Bronchial epithelial cell (primary cell): ENCODE measurements around the gene KCNIP1. TPM values are rescaled to one million over a fixed set of nuclear protein-coding genes. Genes with fewer than 3 reads are reported as not detected.

ENCODE experiments used
- DNase-seq: peaks from one replicate; pipeline ENCODE4 v3.0.0-alpha.2; 2010; ENCODE audit warnings: low read depth
- FAIRE-seq: peaks from 2 replicates; lab custom pipeline; 2011; peaks lifted over from hg19 to GRCh38; lab: Jason Lieb, UNC
- H3K27me3 ChIP-seq: 2 replicates; pipeline ENCODE4 v1.5.1; 2011; ENCODE audit warnings: low read length; ENCODE audit not compliant: control insufficient read depth, insufficient read depth
- H3K36me3 ChIP-seq: 2 replicates; pipeline ENCODE4 v1.5.1; 2011; ENCODE audit warnings: low read length; ENCODE audit not compliant: control insufficient read depth, insufficient read depth
- H3K4me3 ChIP-seq: 2 replicates; pipeline ENCODE4 v1.5.1; 2011; ENCODE audit warnings: mild to moderate bottlenecking, low read depth, low read length, control low read depth
- total RNA-seq: library from RNA; depleted of rRNA; stranded (reverse); fragments of >200 nt; gene quantifications from 2 replicates; pipeline ENCODE4 v1.2.1, GENCODE V29; 2014
- TF ChIP-seq, protein P1 (sequence below): IDR thresholded peaks from 2 replicates; pipeline ENCODE4 v1.5.1; 2011; ENCODE audit warnings: mild to moderate bottlenecking, moderate library complexity, low read length, control low read depth, inconsistent platforms; ENCODE audit not compliant: insufficient read depth, severe bottlenecking

The KCNIP1 gene
- total RNA-seq, 1 donor from 2014 or later: under 0.01 TPM

DNA sequence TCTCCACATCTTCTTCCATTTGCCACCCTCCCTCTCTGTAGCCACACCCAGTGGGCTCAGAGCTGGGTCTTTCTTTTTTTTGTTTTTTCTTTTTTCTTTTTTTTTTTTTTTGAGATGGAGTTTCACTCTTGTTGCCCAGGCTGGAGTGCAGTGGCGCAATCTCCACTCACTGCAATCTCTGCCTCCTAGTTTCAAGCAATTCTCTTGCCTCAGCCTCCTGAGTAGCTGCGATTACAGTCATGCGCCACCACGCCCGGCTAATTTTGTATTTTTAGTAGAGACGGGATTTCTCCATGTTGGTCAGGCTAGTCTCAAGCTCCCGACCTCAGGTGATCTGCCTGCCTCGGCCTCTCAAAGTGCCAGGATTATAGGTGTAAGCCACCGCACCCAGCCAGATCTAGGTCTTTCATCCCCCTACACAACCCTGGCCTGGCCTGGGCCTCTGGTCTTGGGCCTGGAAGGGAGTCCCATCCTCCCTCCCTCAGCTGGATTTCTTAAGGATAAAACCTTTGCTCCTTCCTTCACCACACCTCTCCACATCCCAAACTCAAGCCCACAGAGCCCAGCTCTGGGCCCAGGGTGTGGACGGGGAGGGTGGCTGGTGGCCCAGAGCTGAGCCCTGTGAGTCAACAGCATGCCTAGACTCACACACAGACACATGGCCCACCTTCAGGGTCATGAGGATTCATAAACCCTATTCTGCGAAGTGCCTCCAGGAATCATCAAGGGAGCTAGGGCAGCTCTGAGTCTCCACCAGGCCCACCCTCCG, 18.8 kb upstream of the KCNIP1 start:
- Histone ChIP-seq H3K27me3 (no peaks in the 10 kb centered on the region), H3K4me3 (no peak overlapping the region), H3K36me3 (no peaks in the 10 kb centered on the region)
- no peak for FAIRE-seq
- TF ChIP-seq, protein P1, sequence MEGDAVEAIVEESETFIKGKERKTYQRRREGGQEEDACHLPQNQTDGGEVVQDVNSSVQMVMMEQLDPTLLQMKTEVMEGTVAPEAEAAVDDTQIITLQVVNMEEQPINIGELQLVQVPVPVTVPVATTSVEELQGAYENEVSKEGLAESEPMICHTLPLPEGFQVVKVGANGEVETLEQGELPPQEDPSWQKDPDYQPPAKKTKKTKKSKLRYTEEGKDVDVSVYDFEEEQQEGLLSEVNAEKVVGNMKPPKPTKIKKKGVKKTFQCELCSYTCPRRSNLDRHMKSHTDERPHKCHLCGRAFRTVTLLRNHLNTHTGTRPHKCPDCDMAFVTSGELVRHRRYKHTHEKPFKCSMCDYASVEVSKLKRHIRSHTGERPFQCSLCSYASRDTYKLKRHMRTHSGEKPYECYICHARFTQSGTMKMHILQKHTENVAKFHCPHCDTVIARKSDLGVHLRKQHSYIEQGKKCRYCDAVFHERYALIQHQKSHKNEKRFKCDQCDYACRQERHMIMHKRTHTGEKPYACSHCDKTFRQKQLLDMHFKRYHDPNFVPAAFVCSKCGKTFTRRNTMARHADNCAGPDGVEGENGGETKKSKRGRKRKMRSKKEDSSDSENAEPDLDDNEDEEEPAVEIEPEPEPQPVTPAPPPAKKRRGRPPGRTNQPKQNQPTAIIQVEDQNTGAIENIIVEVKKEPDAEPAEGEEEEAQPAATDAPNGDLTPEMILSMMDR: no peak
- no peak for DNase-seq

DNA sequence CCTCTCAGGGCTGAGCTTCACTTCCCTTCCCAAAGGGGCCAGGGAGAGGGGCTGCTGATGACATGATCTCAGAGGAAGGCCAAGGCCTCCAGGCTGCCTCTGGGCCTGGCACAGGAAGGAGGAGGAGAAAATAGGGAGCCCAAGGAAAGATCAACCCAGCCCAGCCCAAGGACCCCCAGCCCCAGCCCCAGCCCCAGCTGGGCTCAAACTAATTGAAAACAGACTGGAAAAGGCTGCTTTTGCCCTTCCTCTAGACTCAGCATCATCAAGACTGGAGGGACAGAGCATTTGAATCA, 18.3 kb upstream of the KCNIP1 start:
- TF ChIP-seq, protein P1: no peak
- no peaks in the 10 kb centered on the region for H3K36me3 ChIP-seq
- FAIRE-seq: no peak

GRCh38 chr5:170486371-170486770, 17.4 kb upstream of the KCNIP1 start:
- no peak for DNase-seq
- FAIRE-seq: no peak
- no peaks in the 10 kb centered on the region for H3K36me3 ChIP-seq
- no peak overlapping the region for H3K4me3 ChIP-seq
- TF ChIP-seq, protein P1: no peak
- no peaks in the 10 kb centered on the region for H3K27me3 ChIP-seq

More for the DNA sequence above, 18.3 kb upstream of the KCNIP1 start:
- DNase-seq: no peak
- Histone ChIP-seq H3K27me3 (no peaks in the 10 kb centered on the region), H3K4me3 (no peak overlapping the region)

DNA sequence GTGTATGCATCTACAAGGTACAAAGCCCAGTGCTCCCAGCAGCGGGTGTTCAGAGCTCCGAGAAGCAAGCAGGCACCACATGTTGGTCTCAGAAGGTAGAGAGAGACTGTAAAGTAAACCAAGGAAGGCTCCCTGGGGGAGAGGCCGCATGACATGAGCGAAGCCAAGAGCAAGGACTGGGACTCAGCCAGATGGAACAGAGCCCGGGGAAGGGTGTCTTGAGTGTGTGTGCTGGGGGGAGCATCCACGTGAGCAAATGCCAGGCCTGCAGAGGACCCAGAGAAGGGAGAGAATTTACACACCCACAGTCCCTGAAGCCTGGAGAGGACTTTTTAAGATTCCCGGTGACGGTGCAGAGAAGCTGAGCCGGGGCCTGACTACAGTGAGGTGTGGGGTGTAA, 15.2 kb upstream of the KCNIP1 start:
- Histone ChIP-seq H3K4me3 (no peak overlapping the region), H3K27me3 (no peaks in the 10 kb centered on the region), H3K36me3 (no peaks in the 10 kb centered on the region)
- FAIRE-seq: peak; percentile 64
- TF ChIP-seq, protein P1: no peak
- DNase-seq: no peak

DNA sequence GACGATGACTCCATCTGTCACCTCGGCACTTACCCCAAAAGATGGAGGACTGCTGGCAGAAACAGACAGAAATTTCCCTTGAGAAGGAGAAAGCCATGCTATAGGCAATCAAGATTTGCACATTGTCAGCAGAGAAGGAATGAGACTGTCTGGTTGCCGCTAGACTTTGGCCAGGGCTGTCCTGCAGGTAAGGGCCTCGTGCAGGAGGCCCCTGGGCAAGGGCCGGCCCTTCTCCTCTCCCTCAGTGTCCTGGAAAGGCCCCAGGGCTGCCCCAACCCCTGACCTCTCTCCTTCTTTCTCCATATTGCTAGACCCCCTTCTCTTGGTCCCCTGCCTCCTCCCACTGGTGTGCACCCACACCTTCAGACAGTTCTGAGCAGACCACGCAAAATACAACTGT, 14.6 kb upstream of the KCNIP1 start:
- Histone ChIP-seq H3K4me3 (no peak overlapping the region), H3K27me3 (no peaks in the 10 kb centered on the region), H3K36me3 (no peaks in the 10 kb centered on the region)
- DNase-seq (no peak), FAIRE-seq (no peak)
- TF ChIP-seq, protein P1: no peak

GRCh38 chr5:170490381-170490780, 13.4 kb upstream of the KCNIP1 start:
- H3K27me3 ChIP-seq: no peaks in the 10 kb centered on the region
- no peak overlapping the region for H3K4me3 ChIP-seq
- FAIRE-seq (no peak), DNase-seq (no peak)
- TF ChIP-seq, protein P1: no peak
- H3K36me3 ChIP-seq: no peaks in the 10 kb centered on the region
